ENCODE results near the gene MYF5.

GRCh38 chr12:80714055-80714454, 2.7 kb upstream of the MYF5 start:
- TF ChIP-seq ZNF565 (CRISPR knock-in tag; conservative IDR thresholded peaks at IDR 0.05; ENCODE audit: low read depth) (no peak), PATZ1 (CRISPR knock-in tag; IDR thresholded peaks at IDR 0.05; ENCODE audit: borderline replicate concordance) (no peak), ARNTL (CRISPR knock-in tag; IDR thresholded peaks at IDR 0.05; ENCODE audit: borderline replicate concordance, low read depth) (no peak), ZC3H10 (CRISPR knock-in tag; IDR thresholded peaks at IDR 0.05) (no peak), OSR1 (CRISPR knock-in tag; IDR thresholded peaks at IDR 0.05) (no peak), ZFP30 (CRISPR knock-in tag; IDR thresholded peaks at IDR 0.05) (no peak)
